Stimulated activated CD4-positive, alpha-beta T cell treated with anti-CD3 and anti-CD28 coated beads, Interleukin-12 subunit alpha, Interleukin-12 subunit beta, amount 100 ng/mL, for 4 hours (primary cell): ENCODE data around the gene TULP1.
"Not testable (repeated sequence)": the region's sequence is repeated elsewhere in the genome, so short reads cannot be mapped to it uniquely, and the experiment has no call there.

Experiments
- DNase-seq: peaks from one replicate; pipeline ENCODE4 v3.0.0-alpha.2; 2020

The TULP1 gene

DNA sequence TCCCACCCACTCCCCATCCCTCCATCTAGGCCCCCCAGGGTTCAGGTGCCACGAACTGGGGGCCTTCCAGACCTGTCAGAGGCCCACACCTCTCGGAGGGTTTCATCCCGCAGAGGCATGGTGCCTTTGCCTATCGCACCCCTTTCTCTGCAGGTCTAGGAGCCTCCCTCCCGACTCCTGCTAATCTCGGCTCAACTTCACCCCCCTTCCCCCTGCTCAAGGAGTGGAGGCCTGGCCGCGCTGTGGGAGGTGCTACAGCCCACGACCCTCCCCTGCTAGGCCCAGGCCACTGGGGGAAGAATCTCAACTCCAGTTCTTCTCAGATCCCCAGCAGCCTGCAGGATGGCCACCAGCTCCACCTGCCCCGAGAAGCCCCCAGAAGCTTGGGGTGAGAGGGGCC, at the start of gene TULP1:
Gene TULP1, minus strand, starts transcription at position 157 of the 400 bp plus-strand sequence. Its CDS starts 38 bp downstream, at position 119.
- no peak for DNase-seq

DNA sequence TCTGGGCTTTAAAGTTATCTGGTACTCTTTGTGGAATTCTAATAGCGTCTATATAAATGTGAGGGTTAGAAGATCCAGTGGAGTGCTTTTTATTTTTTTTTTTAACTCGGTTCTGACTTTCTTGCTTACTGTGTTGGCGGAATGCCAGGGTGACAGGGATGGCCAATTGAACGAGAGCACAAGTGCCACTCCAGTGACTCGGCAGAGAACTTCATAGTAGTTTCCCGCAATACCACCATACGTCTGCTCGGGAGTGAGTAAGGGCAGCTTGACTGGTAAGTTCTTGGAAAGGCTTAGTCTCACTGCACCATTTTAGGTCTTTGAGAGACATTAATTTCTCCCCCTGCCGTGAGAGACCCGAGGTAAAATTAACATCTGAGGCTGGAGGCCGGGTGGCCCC, 49.4 kb upstream of the TULP1 start:
- DNase-seq: no peak

DNA sequence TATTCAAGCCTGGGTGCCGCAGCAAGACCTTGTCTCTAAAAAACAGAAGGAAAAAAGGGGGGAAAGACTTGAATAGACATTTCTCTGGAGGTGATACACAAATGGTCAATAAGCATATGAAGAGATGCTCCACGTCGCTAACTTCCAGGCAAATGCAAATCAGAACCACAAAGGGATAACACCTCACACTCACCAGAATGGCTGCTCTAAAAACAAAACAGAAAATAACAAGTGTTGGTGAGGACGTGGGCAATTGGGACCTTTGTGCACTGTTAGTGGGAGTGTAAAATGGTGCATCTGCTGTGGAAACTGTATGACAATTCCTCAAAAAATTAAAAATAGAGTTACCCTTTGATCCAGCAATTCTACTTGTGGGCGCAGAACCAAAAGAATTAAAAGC, 48.4 kb upstream of the TULP1 start:
- no peak for DNase-seq

DNA sequence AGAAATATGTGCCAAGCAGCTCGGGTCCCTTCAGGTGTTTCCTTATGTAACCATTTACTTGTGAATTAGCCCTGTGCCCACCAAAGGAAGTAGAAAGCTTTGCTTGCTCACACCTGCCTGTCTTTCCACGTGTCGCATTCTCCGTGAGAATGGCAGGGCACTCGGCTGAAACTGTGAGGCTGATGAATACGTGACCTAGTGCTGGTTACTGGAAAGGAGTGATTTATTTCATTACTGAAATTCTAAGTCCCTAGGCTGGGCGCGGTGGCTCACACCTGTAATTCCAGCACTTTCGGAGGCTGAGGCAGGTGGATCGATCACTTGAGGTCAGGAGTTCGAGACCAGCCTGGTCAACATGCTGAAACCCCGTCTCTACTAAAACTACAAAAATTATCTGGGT, 45.9 kb upstream of the TULP1 start:
- DNase-seq: no peak

DNA sequence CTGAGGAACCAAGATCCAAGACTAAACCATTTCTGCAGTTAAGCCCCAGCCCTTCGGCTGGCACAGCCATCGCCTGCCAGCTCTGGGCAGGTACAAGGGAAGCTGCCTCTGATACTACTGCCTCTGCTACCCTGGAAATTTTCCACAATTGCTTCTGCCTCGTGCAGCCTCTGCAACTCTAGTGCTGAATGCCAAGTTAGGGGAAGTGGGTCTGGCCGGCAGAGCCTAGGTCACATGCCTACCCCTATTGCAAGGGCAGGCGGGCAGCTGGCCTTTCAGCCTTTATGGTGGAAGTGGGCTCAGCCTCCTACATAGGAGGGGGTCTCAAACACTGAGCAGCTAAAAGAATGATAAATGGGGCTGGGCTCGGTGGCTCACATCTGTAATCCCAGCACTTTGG, 44.5 kb upstream of the TULP1 start:
- DNase-seq: no peak

DNA sequence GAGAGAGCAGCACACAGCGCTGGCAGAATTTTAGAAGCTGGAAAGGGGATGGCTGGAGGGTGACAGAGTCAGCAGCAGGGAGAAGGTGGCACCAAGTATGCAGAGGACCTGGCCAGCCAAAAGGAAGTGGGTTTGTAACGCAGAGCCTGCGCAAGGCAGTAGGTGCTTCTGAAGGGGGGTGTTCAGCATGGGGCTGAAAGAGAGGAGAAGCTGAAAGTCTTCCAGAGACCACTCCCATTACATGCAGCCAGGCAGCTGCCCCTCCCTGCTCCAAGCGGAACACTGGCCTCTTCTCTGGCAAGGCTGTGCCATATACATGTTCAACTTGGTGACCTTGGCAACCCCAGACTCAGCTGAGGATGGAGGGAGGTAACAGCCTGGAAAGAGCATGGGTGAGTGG, 42.1 kb upstream of the TULP1 start:
- DNase-seq: no peak

DNA sequence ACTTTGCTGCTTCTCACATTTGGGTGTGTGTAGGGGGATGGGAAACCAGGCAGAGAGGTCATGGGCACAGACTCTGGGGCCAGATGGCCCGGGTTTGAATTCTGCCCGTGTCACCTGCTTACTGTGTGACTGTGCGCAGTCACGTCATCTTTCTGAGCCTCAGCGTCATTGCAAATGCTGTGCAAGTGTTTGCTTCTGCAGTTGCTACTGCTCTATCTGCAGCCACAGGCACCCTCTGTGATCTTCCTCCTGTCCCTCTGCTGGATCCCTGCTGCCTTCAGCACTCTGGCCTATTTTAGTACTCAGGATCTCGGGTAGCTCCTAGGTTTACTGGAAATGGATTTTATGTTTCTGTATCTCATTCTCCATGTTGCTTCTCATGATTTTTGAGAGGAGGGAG, 40.6 kb upstream of the TULP1 start:
- DNase-seq: no peak

DNA sequence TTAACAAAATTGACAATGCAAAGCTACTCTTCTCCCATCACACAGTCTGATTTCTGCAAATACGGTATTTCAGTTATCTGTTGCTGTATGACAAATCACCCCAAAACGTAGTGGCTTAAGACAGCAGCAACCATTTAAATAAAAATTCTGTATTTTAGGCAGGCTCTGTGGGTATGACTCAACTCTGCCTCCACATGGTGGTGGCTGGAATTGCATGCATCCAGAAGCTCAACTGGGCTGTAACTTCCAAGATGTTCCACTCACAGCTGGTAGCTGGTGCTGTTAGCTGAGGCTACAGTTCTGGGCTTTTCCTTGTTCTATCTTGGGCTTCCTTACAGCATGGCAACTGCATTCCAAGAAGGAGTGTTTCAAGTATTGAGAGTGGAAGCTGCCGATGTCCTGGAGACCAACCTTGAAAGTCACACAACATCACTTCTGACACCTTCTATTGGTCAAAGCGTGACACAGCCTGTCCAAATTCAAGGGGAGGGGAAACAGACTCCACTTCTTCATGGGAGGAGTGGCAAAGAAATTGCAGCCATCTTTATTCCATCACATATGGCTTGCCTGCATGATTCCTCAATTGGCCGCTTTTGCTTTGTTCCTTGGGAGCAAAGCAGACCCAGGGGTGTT, 39.7 kb upstream of the TULP1 start:
- DNase-seq: peak; percentile 57

DNA sequence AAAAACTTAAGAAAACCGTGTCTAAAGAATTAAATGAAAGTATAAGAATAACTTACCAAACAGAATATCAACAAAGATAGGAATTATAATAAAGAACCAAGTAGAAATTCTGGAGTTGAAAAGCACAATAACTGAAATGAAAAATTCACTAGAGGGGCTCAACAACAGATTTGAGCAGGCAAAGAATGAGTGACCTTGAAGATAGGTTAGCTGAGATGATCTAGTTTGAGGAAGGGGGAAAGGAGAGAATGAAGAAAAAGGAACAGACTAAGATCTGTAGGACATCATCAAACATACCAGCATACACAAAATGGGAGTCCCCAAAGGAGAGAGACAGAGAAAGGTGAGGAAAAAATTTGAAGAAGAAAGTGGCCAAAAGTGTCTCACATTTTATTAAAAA, 37.7 kb upstream of the TULP1 start:
- no peak for DNase-seq

DNA sequence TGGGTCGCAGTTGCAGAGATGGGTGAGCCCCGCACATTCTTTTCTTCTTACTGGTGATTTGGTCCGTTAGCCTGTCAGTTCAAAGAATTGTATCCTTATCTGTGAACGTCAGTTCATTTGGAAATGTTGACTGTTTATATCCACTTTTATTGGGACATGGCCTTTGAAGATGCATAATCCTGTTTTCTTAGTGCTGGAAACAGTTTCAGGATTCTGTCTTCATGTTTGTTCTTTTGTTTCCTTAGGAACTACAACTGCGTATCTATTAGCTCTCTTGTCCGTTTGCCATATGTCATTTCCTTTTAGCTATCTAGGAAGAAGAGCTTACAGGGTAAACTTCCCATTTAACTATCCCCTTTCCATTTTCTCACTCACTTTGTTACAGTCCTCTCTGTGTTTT, 35.0 kb upstream of the TULP1 start:
- no peak for DNase-seq

DNA sequence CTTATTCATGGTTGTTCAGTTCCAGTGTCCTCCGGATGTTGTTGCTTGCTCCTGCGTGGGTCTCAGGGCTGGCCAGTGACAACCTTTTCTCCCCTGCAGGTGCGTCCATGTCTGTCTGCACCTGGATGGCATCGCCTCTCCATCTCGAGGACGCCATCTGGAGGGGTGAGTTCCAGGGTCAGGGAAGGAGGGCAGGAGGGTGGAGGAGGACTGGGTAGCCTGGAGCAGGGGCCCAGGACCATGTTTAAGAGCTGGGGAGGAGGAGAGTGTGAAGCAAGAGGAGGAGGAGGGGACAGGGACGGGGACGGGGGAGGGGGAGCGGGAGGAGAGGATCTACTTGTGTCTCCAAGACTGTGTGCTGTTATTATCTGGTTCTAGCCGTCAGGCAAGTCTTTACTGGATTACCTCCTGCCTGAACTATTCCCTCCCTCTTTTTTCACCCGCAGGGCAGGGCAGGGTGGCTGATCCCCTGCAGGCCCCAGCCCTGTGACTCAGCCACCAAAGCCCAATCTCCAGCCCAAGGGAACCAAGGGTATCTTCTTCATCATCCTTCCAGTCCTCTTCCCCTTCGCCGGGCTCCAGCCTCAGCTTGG, 32.2 kb upstream of the TULP1 start:
- DNase-seq: no peak

DNA sequence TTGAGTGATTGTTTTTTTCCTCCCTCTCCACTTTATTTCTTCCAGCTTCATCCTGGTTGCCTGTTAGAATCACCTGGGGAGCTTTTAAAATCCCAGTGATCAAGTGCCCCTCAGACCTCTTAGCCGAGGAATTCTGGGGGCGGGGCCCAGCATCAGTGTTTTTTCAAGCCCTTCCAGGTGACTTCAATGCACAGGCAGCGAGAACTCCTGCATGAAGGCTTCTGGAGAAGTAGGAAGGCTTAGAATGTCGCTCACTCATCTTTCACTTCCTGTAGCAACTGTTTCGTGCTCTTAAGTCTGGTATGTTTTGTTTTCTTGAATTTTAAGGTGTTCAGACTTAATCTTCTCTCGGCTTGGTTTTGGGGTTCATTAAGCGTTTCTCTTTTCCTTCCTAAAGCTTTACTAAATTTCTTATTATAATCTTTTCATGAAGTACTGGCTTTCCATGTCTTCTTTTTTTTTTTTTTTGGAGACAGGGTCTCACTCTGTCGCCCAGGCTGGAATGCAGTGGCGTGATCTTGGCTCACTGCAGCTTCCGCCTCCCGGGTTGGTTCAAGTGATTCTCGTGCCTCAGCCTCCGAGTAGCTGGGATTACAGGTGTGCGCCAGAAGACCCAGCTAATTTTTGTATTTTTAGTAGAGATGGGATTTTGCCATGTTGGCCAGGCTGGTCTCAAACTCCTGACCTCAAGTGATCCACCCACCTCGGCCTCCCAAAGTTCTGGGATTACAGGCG, 30.9 kb upstream of the TULP1 start:
- no peak for DNase-seq

DNA sequence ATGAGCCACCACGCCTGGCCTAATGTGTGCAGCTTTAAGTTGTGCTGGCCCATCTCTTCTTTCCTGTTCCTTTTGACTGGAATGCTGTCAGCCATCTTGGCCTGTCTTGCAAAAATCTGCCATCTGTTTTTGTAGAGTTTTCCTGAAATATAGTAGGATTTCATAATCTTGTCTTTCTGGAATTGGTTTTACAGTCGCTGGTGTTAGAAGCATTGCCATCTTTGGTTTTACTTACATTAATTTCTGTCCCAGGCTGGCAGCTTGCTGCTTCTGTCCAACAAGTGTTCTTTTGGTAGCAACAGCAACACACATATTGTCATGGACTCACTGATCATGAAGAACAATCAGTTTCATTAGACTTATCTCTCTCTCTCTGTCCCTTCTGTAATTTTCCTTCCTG, 29.1 kb upstream of the TULP1 start:
- DNase-seq: no peak

DNA sequence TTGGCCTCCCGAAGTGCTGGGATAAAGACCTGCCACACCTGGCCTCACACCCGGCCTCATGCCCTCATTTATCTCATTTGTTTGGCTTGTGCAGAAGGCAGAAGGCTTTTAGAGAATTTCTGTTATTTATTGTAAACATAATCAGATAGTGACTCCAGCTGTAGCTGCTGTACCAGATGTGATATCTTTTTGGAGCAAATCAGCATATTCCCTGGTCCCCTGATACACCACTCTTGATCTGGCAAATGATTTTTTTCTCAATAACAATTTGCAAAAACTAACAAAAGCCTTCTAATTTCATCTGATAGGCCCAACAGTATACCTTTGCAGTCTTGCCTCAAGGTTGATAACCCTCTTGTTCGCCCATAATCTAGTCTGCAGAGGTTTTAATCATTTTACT, 26.5 kb upstream of the TULP1 start:
- no peak for DNase-seq

DNA sequence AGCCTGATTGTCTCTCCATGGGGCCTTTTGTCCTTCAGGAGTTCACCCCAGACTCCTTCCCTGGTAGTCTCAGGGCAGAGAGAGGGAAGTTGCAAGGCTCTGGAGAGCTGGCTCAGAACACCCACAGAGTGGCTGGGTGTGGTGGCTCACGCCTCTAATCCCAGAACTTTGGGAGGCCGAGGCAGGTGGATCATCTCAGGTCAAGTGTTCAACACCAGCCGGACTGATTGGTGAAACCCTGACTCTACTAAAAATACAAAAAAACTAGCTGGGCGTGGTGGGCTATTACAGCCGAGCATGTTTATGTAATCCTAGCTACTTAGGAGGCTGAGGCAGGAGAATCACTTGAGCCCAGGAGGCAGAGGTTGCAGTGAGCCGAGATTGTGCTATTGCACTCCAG, 23.2 kb upstream of the TULP1 start:
- DNase-seq: not testable (repeated sequence)

DNA sequence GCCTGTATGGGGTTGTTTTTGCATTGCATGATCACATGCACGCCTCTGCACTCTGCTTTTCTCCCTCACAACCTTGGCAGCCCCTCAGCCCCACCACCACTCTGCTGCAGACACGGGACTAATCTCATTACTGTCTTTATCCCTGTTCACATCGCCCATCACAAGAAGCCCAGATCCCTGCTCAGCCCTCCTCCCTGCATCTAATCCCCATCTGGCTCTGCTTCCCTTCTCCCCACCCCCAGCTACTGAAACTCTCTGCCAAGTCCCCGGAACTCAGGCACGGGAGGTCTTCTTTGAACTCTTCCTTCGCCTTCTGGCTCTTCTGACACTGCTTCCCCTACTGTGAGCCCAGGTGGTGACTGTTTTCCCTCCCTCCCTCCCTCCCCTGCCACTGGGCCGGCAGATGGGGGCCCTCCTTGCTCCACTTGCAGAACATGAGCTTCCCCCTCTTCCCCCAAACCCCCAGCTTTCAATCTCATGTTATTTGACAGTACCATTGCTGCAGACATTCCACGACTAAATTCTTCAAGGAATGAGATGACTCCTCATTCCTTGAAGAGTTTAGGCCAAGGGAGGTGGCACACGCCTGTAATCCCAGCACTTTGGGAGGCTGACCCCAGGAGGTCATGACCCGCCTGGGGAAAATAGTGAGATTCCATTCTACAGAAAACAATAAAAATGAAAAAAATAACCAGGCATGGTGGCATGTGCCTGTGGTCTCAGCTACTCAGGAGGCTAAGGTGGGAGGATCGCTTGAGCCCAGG, 21.9 kb upstream of the TULP1 start:
- DNase-seq: no peak

DNA sequence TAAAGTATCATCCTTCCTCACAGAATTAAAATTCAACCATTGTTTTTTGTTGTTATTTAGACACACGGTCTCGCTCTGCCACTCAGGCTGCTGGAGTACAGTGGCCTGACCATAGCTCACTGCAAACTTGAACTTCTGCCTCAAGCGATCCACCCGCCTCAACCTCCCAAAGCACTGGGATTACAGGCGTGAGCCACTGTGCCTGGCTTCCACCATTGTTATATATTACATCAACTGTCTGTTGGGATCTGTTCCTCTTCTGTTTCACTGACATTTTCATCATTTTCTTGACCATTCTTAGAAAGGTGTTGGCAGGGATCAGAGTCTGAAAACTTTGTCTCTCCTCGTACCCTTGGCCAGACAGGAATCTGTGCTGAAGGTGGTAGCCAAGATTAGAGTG, 21.3 kb upstream of the TULP1 start:
- DNase-seq: no peak

DNA sequence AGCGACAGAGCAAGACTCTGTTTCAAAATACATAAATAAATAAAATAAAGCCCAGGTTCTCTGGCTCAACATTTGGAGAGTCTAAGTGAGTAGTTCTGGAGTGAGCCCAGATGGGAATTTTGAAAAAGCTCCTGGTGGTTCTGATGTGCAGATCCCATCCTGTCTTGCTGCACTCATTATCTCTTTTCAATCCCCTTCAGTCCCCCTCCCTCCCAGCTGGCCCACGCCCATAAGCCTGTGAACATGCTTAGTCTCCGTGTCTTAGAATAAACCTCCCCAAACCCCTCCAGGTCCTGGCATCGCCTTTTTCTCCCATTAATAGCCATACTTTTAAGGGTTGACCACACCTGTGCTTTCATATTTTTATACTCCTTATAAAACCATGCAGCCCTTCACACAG, 19.4 kb upstream of the TULP1 start:
- no peak for DNase-seq

DNA sequence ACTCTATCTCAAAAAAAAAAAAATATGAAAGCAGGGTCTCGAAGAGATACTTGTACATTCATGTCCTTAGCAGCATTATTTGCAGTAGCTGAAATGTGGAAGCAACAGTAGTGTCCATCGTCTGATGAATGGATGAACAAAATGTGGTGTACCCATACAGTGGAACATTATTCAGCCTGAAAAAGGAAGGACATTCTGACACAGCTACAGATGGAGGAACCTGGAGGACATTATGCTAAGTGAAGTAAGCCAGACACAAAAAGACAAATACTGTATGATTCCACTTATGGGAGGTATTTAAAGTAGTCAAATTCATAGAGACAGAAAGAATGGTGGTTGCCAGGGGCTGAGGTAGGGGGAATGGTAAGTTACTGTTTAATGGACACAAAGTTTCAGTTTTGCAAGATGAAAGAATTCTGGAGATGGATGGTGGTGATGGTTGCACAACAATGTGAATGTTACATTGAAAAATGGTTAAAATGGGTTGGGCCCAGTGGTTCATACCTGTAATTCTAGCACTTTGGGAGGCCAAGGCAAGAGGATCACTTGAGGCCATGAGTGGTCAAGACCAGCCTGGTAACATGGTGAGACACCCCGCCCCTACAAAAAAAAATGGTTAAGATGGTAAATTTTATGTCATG, 11.8 kb upstream of the TULP1 start:
- DNase-seq: no peak

DNA sequence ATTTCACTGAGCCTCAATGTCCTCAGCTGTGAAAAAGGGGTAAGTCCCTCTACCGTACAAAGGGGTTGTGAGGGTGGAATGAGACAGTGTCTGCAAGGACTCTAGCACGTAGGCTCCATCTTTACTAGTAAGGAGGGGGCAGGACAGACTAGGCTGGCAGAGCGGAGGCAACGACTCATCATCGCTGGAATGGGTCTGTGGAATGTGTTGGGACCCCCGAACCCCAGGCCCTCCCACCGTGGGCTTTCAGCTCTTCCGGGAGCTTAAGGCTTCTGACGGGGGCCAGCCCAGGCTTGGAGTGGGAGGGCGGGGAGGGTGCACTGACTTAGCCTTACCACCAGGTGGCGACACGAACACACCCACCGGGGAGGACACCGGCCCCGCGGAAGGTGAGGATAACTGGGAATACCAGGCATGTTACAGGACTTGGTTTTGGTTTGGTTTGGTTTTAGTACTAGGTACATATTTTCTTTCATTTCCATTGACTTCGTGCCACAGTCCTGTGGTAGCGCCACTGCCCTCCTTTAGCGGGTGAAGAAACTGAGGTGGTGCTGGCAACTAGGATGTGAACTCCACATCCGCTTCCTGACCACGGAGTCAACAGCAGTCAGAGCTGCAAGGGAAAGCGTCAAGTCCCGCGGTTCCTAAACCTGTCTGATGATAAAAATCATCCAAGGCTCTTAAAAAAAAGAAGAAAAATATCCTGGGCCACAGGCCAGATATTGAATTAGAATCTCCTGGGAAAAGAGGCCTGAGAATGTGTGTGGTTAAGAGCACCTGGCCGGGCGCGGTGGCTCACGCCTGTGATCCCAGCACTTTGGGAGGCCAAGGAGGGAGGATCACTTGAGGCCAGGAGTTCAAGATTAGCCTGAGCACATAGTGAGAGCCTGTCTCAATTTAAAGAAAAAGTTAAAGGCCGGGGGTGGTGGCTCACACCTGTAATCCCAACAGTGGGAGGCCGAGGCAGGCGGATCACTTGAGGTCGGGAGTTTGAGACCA, 10.3 kb upstream of the TULP1 start:
- DNase-seq: peak; percentile 76

DNA sequence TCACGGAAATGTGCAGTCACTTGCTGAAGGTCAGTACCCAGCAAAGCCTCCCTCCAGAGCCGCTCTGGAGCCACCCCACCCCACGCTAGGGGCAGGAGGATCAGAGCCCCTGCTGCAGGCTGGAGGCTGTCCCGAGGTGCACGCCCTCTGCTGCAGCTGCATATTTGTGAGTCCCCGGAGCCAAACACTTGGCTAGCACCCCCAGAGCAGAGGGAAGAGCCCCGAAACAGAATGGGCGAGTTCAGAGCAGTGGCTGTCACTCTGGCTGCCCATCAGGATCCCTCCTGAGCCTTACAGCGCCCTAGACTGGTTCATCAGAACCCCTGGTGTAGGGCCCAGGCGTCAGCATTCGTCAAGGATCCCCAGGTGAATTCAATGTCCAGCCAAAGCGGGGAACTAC, 9.5 kb upstream of the TULP1 start:
- no peak for DNase-seq

DNA sequence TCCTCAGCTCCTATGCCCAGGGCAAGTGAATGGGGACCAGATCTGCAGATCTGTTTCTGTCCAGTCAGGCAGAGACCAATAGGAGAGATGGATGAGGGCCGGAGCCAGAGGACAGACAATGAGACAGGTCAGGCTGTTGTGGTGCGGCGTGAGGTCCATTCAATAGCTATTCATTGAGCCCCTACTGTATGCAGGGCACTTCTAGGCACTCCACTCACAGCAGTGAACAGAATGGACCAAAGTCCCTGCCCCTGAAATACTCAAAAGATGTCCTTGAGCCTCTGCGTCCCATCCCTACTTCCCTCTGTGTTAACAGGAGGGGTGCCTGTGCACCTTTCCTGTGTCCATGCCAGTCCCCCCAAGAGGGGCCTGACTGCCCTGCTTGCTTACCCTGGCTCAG, 8.5 kb upstream of the TULP1 start:
- no peak for DNase-seq
